Activated CD4-positive, alpha-beta T cell treated with anti-CD3 and anti-CD28 coated beads, Interleukin-2, amount 10 ng/mL, durations not matched to agents 7 days and 5 days (primary cell): ENCODE results near the gene RPS28. TPM values are rescaled to one million over a fixed set of nuclear protein-coding genes. Genes with fewer than 3 reads are reported as not detected.
"Not testable (repeated sequence)": the region's sequence is repeated elsewhere in the genome, so short reads cannot be mapped to it uniquely, and the experiment has no call there.

Experiments used
- CTCF ChIA-PET: fragments of 350-600 bp; sonication (Branson Sonifier 250); formaldehyde crosslinking; loops from one replicate; lab custom pipeline; 2021; ENCODE audit warnings: antibody characterized with exemption; lab: Charles Lee
- POLR2A ChIA-PET: fragments of 350-600 bp; sonication (Branson Sonifier 250); formaldehyde crosslinking; loops from one replicate; lab custom pipeline; 2021; ENCODE audit warnings: antibody characterized with exemption; lab: Charles Lee
- DNase-seq: peaks from one replicate; pipeline ENCODE4 v3.0.0-alpha.2; 2020
- H3K27ac Mint-ChIP-seq: one replicate; pipeline ENCODE4 v1.8.0; 2021; ENCODE audit warnings: mild to moderate bottlenecking, moderate library complexity, mixed read lengths
- H3K27me3 Mint-ChIP-seq: one replicate; pipeline ENCODE4 v1.8.0; 2021; ENCODE audit warnings: mixed read lengths
- H3K36me3 Mint-ChIP-seq: one replicate; pipeline ENCODE4 v1.8.0; 2021; ENCODE audit warnings: low read depth, mixed read lengths
- H3K4me1 Mint-ChIP-seq: one replicate; pipeline ENCODE4 v1.8.0; 2021; ENCODE audit warnings: mixed read lengths
- H3K4me3 Mint-ChIP-seq: one replicate; pipeline ENCODE4 v1.8.0; 2021; ENCODE audit warnings: mild to moderate bottlenecking, moderate library complexity, mixed read lengths
- H3K9me3 Mint-ChIP-seq: one replicate; pipeline ENCODE4 v1.8.0; 2021; ENCODE audit warnings: mixed read lengths
- total RNA-seq, 2 experiments: library from RNA; stranded (reverse); gene quantifications; one replicate each; pipeline ENCODE4 v1.2.3, GENCODE V29; 2021

The RPS28 gene
- total RNA-seq, 2 experiments from 2014 or later: 1,480 to 2,023 TPM

DNA sequence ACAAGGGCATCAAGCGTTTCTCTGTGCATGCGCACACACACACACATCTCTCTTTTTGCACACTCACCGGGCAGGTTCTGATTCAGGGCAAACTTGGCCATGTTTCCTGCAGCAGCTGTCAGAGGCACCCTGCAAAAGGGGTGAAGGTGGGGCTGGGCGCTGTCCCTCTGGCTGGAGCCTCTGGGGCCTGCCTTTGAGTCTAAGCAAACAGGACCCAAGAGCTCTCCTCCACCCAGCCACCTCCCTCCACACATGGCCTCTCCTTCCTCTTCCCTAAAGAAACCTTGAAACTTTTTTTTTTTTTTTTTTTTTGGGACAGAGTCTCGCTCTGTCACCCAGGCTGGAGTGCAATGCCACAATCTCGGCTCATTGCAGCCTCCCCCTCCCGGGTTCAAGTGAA lies 16.4 kb downstream of the RPS28 start:
- POLR2A ChIA-PET: no interaction called here

DNA sequence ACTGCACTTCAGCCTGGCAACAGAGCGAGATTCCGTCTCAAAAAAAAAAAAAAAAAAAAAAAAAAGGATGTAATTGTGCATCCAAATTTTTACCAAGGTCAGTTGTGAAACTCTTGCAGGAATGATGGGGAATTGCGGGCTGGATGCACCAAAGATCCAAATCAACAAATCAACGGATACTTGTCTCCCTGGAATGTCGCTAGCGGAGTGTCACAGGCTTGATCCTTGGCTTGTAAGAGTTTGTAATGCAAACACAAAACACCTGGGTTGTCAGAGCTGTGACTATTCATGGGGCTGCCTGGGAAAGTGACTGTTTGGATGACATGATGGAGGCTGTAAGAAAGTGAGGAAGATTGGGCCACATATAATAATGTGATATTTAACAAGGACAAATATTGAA lies 17.5 kb downstream of the RPS28 start:
- CTCF ChIA-PET: interaction anchor here (0.6 to 1.8 kb wide), 2 partner anchors 15 to 241 kb away, joined by 5 to 6 read pairs; no protein-coding TSS in a partner anchor
- no peaks in the 10 kb centered on the region for H3K9me3 Mint-ChIP-seq

More for the DNA sequence above, 16.4 kb downstream of the RPS28 start:
- Mint-ChIP-seq H3K4me3 (no peak overlapping the region), H3K27ac (no peak overlapping the region), H3K36me3 (no peaks in the 10 kb centered on the region), H3K27me3 (peaks cover 47% of the 10 kb centered on the region), H3K4me1 (peaks cover 12% of the 10 kb centered on the region), H3K9me3 (no peaks in the 10 kb centered on the region)
- no peak for DNase-seq
- CTCF ChIA-PET: interaction anchor here (0.6 to 1.8 kb wide), 3 partner anchors 11 to 233 kb away, joined by 3 to 6 read pairs (median 3); no protein-coding TSS in a partner anchor

GRCh38 chr19:8340341-8341096 lies 19.2 kb downstream of the RPS28 start:
- H3K4me1 Mint-ChIP-seq: peaks cover 21% of the 10 kb centered on the region
- ChIA-PET POLR2A (interaction anchor here (0.5 to 0.6 kb wide), 2 partner anchors 14 to 390 kb away, joined by 3 to 8 read pairs; no protein-coding TSS in a partner anchor), CTCF (interaction anchor here (0.5 to 4.7 kb wide), 5 partner anchors 13 to 844 kb away, joined by 3 to 38 read pairs (median 3); no protein-coding TSS in a partner anchor)
- H3K9me3 Mint-ChIP-seq: no peaks in the 10 kb centered on the region
- H3K36me3 Mint-ChIP-seq: no peaks in the 10 kb centered on the region
- peak overlapping the region; percentile 57 for H3K27ac Mint-ChIP-seq
- H3K4me3 Mint-ChIP-seq: no peak overlapping the region
- peaks cover 45% of the 10 kb centered on the region for H3K27me3 Mint-ChIP-seq
- DNase-seq: no peak

More for the DNA sequence above, 17.5 kb downstream of the RPS28 start:
- DNase-seq: no peak
- H3K27me3 Mint-ChIP-seq: peaks cover 45% of the 10 kb centered on the region
- POLR2A ChIA-PET: no interaction called here
- no peak overlapping the region for H3K27ac Mint-ChIP-seq
- H3K4me3 Mint-ChIP-seq: no peak overlapping the region
- H3K36me3 Mint-ChIP-seq: no peaks in the 10 kb centered on the region
- peaks cover 18% of the 10 kb centered on the region for H3K4me1 Mint-ChIP-seq

GRCh38 chr19:8341504-8341903 lies 20.2 kb downstream of the RPS28 start:
- H3K27ac Mint-ChIP-seq, H3K36me3 Mint-ChIP-seq, H3K9me3 Mint-ChIP-seq, DNase-seq: not testable (repeated sequence)
- peak overlapping the region; percentile 30 for H3K4me3 Mint-ChIP-seq
- H3K27me3 Mint-ChIP-seq: peaks cover 39% of the 10 kb centered on the region
- POLR2A ChIA-PET: interaction anchor here (0.6 kb wide), 1 partner anchor 15 kb away, joined by 3 read pairs; no protein-coding TSS in a partner anchor
- CTCF ChIA-PET: interaction anchor here (0.6 to 4.7 kb wide), 5 partner anchors 13 to 412 kb away, joined by 3 to 38 read pairs (median 3); no protein-coding TSS in a partner anchor
- peaks cover 15% of the 10 kb centered on the region for H3K4me1 Mint-ChIP-seq

DNA sequence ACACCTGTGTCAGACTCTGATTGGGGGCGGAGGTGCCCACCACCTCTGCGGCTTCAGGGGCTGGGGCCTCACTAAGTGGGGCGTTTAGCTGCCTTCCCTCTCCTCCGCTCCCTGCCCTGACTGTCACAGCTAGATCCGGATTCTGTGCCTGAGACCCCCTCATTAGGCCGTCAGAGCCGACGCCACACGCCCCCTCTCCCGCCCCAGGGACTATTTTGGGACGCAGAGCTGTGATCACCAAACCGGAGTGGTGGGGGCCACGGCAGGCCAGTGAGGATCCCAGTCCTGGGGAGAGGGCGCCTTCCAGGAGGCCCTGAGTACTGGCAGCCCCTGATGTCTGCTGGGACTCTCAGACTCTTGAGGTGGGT lies 21.0 kb downstream of the RPS28 start:
- H3K4me1 Mint-ChIP-seq: peaks cover 15% of the 10 kb centered on the region
- ChIA-PET POLR2A (no interaction called here), CTCF (interaction anchor here (1.1 to 4.7 kb wide), 2 partner anchors 12 to 18 kb away, joined by 3 to 38 read pairs; no protein-coding TSS in a partner anchor)
- peaks cover 35% of the 10 kb centered on the region for H3K27me3 Mint-ChIP-seq
- no peaks in the 10 kb centered on the region for H3K9me3 Mint-ChIP-seq
- peak overlapping the region; percentile 25 for H3K27ac Mint-ChIP-seq
- no peak for DNase-seq
- no peaks in the 10 kb centered on the region for H3K36me3 Mint-ChIP-seq
- H3K4me3 Mint-ChIP-seq: peak overlapping the region; percentile 30

GRCh38 chr19:8342684-8343482 lies 21.6 kb downstream of the RPS28 start, which contains the start of gene KANK3:
TSS of gene KANK3 (minus strand) at chr19:8343262. CDS start at chr19:8337828, 5,434 bp downstream.
- H3K27ac Mint-ChIP-seq: peak within 1 kb of the TSS; percentile 84
- H3K4me1 Mint-ChIP-seq: peaks cover 13% of the 10 kb centered on the region
- CTCF ChIA-PET: interaction anchor here (4.7 kb wide), 1 partner anchor 11 kb away, joined by 38 read pairs; no protein-coding TSS in a partner anchor
- peak; percentile 93 for DNase-seq
- H3K9me3 Mint-ChIP-seq: no peaks in the 10 kb centered on the region
- POLR2A ChIA-PET: no interaction called here
- H3K4me3 Mint-ChIP-seq: peak within 1 kb of the TSS; percentile 75
- peaks cover 31% of the 10 kb centered on the region for H3K27me3 Mint-ChIP-seq
- H3K36me3 Mint-ChIP-seq: no peaks in the 10 kb centered on the region

GRCh38 chr19:8343483-8343844 lies 22.2 kb downstream of the RPS28 start:
- Mint-ChIP-seq H3K27me3 (peaks cover 27% of the 10 kb centered on the region), H3K4me1 (peaks cover 13% of the 10 kb centered on the region), H3K27ac (no peak overlapping the region), H3K9me3 (no peaks in the 10 kb centered on the region), H3K36me3 (no peaks in the 10 kb centered on the region), H3K4me3 (peak overlapping the region; percentile 75)
- DNase-seq: no peak
- CTCF ChIA-PET: interaction anchor here (4.7 kb wide), 1 partner anchor 11 kb away, joined by 38 read pairs; no protein-coding TSS in a partner anchor
- POLR2A ChIA-PET: interaction anchor here (0.7 kb wide), 1 partner anchor 1433 kb away, joined by 6 read pairs; no protein-coding TSS in a partner anchor

GRCh38 chr19:8349629-8350372 lies 28.5 kb downstream of the RPS28 start:
- H3K4me1 Mint-ChIP-seq, POLR2A ChIA-PET, H3K36me3 Mint-ChIP-seq, H3K27ac Mint-ChIP-seq, DNase-seq, H3K4me3 Mint-ChIP-seq, H3K9me3 Mint-ChIP-seq: not testable (repeated sequence)
- CTCF ChIA-PET: interaction anchor here (1.3 kb wide), 1 partner anchor 14 kb away, joined by 4 read pairs; no protein-coding TSS in a partner anchor
- H3K27me3 Mint-ChIP-seq: peaks cover 20% of the 10 kb centered on the region

- ChIA-PET CTCF (interaction anchor here (0.7 to 3.8 kb wide), 7 partner anchors 9 to 234 kb away, joined by 3 to 38 read pairs (median 7); partner anchors contain the start of gene KANK3), POLR2A (no interaction called here)
- H3K9me3 Mint-ChIP-seq: no peaks in the 10 kb centered on the region
- no peak overlapping the region for H3K4me3 Mint-ChIP-seq
- H3K4me1 Mint-ChIP-seq: peaks cover 4% of the 10 kb centered on the region
- no peak overlapping the region for H3K27ac Mint-ChIP-seq
- H3K27me3 Mint-ChIP-seq: peaks cover 17% of the 10 kb centered on the region
- no peak for DNase-seq
- no peaks in the 10 kb centered on the region for H3K36me3 Mint-ChIP-seq
These were observed 31.0 kb downstream of the RPS28 start for GRCh38 chr19:8352134-8352827.

DNA sequence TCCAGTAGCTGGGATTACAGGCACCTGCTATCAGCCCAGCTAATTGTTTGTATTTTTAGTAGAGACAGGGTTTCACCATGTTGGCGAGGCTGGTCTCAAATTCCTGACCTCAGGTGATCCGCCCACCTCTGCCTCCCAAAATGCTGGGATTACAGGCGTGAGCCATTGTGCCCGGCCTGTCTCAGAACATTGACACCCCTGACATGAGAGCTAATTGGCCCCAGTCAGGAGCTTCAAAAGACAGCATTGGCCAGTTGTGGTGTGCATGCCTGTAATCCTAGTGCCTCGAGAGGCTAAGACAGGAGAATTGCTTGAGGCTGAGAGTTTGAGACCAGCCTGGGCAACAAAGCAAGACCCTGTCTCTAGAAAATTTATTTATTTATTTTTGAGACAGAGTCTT lies 31.5 kb downstream of the RPS28 start:
- CTCF ChIA-PET: interaction anchor here (0.7 to 3.8 kb wide), 15 partner anchors 10 to 233 kb away, joined by 3 to 38 read pairs (median 6); partner anchors contain the start of gene KANK3
- H3K9me3 Mint-ChIP-seq, H3K4me3 Mint-ChIP-seq, POLR2A ChIA-PET, H3K36me3 Mint-ChIP-seq, H3K4me1 Mint-ChIP-seq, H3K27ac Mint-ChIP-seq, DNase-seq: not testable (repeated sequence)
- peaks cover 17% of the 10 kb centered on the region for H3K27me3 Mint-ChIP-seq

- no peak for DNase-seq
- peaks cover 4% of the 10 kb centered on the region for H3K4me1 Mint-ChIP-seq
- ChIA-PET CTCF (interaction anchor here (0.6 to 3.8 kb wide), 7 partner anchors 13 to 222 kb away, joined by 3 to 38 read pairs (median 4); partner anchors contain the start of genes KANK3, MYO1F and RAB11B), POLR2A (no interaction called here)
- H3K27ac Mint-ChIP-seq: no peak overlapping the region
- no peaks in the 10 kb centered on the region for H3K36me3 Mint-ChIP-seq
- no peak overlapping the region for H3K4me3 Mint-ChIP-seq
- no peaks in the 10 kb centered on the region for H3K9me3 Mint-ChIP-seq
- peaks cover 12% of the 10 kb centered on the region for H3K27me3 Mint-ChIP-seq
These were observed 34.5 kb downstream of the RPS28 start for GRCh38 chr19:8355631-8356402.
